HG03064 (cell line): ENCODE data around the gene SGO2.
"Not testable (repeated sequence)": the region's sequence is repeated elsewhere in the genome, so short reads cannot be mapped to it uniquely, and the experiment has no call there.

ENCODE experiments used
- ATAC-seq: cut with Tn5 transposase; IDR thresholded peaks from one replicate; pipeline ENCODE4 v1.9.1; 2021; ENCODE audit warnings: low read depth; ENCODE audit not compliant: unreplicated experiment

SGO2 gene

DNA sequence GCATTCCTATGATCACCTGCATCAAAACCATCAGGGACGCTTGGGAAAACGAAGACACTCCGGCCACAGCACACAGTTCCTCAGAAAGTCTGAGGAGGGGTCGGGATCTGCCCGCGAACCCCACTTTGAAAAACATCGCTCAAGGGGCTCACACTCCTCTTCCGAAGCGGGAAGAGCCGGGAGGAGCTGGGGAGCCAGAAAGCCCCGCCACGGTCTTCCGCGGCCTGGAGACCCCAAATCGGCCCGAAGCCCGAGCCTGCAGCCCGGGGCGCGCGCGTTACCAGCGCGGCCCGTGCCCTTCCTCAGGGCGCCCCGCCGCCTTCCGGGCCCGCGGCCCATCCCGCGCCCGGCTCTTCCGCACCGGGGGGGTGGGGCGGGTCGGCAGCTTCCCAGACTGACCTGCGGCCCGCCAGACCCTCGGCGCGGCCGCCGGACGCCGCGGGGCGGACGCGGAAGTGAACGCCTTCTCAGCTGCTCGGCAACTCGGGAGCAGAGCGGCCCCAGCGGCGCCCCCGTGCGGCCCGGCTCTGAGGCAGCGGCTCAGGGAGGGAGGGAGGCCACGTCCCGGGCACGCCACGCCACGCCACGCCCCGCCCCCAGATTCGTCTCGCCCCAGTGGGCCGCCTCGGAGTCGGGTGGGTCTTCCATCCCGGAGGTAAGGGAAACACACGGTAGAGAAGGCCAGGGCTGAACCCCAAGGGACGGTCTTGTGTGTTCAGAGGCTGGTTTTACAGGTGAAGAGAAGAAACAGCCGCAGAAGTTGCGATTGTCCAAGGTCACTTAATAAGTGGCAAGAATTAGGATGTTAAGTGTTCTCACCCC, 16.2 kb upstream of the SGO2 start, which contains the start of gene KCTD18:
Gene KCTD18 (minus strand): TSS at position 457 of the 822 bp plus-strand sequence. CDS start 3,052 bp downstream, outside the sequence.
- peak; percentile 96 for ATAC-seq

DNA sequence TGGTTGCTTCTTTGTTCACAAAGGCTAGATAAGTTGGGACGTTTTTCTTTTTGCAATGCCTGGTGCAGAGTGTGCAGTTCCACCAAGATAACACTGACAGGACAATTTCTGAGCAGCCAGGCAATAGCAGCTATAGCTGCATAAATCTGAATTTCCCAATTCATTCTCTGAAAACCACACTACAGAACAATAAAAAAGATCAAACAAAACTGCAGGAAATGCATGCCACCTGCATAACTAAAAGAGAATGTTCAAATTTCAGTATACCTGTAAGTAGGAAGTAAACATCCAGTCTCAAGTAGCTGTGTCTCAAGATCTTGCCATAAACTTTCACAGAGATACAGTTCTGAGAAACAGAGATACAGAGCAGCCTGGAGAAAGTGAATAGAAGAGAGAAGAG, 10.9 kb upstream of the SGO2 start:
- no peak for ATAC-seq

DNA sequence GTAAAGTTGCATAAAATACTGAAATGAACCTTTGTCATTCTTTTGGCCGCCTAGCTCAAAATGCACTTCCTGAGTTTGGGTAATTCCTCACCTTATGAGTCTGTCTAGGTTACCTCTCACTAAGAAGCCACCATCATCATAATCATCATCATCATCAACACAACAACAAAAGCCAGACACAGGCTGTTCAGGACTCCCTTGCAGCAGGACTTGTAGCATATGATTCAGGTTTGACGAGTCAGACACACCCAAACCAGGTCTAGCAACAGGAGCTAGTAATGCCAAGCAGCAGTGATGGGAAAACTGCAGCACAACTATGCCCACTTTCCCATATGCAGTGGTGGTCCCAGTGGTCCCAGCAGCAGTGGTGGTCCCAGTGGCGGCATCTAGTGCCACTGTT, 2.8 kb upstream of the SGO2 start:
- no peak for ATAC-seq

DNA sequence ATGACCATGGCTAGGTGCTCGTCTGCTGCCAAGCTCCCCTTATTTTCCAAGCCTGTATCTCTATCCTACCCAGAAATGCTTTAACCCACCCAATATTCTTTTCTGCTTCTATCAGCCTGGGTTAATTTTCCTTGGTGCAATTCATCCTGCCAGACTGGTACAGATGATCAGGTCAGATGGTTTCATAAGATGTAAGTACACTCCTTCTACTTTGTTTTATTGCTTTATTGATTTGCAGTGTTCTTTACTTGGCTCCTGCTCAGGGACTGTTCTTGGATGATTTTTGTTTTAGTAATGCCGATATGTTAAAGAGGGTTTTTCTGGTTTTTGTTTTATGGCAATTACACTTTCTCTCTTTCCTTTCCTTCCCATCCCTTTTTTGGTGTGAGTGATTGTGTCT, 2.4 kb upstream of the SGO2 start:
- no peak for ATAC-seq

DNA sequence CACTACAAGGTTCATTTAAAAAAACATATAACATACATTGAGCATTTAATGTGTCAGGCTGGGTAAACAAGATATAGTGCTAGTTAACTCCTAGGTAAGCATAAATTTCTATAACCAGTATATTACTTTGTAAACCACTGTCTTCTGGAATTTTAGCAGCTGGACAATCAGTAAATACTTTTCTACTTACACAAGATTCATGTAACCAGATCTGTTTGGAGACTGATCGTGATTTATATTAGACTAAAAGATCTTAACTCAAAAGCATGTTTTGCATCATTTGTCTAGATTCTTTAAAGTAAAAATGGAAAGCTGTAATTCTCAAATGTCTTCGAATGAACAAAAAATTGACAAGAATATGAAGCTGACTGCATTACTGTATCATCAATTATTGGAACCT, 941 bp upstream of the SGO2 start:
- no peak for ATAC-seq

DNA sequence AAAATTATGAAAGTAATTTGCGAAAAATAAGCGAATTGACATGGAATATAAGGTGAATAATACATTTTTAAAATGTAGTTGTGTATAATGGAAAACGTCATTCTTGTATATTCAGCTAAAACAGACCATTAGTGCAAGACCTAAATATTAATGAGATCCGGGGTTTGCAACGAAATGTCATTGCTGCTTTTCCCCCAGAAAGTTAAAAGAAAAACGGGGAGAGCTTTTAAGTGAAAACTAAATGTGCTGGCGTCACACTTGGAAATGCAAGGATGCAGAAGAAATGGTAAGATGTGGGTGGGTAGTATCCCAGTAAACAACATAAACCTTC, 491 bp upstream of the SGO2 start:
- no peak for ATAC-seq

DNA sequence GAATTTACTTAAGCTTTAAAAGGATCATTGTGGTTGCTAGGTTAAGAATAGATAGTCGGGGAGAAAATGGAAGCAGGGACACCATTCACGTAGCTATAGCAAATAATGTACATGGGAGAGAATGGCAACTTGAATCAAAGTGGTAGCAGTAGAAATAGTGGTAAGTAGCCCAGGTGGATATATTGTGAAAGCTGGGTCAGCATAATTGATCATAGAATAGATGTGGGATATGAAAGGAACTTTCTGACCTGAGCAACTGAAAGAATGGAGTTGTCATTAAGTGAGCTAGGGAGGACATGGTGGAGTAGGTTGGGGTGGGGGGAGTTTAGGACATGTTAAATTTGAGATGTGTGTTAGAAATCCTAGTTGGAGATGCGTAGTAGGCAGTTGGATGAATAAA, 2.2 kb downstream of the SGO2 start:
- no peak for ATAC-seq

DNA sequence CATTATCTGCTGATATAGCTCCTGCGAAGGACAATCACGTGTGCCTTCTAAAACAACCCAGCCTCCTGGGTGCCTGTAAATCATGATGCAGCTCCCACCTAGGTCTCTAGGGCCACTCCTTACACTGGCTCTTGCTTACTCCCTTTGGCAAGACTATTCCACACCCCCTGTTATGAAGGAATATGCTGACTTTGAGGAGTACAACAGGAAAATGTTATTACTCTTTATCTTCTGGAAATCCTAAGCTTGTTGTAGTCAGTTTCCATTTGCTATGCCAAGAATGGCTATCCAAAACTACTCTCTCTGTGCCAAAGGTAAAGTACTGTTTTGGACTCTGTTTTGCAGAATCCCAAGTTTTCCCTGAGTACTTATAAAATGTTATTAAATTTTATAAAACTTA, 7.7 kb downstream of the SGO2 start:
- ATAC-seq: no peak

DNA sequence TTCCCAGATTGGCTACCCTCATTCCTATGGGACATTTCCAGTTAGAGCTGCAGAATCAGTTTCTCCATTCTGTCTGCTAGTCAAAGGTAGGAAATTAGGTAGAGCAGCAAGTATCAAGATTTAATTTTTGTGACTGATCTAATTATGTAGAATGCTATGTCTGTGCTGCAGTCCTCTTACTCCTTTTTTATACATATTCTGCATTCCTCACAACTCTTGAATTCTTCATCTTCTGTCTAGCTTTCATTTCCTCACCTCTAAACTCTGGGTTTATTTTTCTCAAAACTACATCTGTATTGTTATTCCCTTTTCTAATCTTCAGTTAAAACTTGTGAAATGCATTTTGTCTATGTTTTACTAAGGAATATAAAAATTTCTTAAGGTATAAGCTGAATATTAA, 8.6 kb downstream of the SGO2 start:
- no peak for ATAC-seq

DNA sequence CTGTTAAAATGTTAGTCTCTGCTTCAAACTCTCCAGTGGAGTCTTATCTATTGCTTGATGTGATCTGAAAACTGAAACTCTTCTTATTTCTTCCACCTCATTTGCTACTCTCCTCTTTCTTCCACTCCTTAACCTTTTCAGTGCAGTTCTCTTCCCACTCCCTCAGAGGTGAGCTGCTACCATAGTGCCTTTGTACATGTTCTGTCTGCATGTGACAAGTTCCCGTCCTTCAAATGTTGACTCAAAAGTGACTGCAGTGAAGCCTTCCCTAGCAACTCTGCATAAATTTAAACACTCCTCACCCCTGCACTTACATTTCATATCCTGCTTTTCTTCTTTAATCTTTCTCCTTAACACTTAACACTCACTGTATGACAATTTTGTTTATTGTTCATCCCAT, 12.1 kb downstream of the SGO2 start:
- ATAC-seq: no peak

DNA sequence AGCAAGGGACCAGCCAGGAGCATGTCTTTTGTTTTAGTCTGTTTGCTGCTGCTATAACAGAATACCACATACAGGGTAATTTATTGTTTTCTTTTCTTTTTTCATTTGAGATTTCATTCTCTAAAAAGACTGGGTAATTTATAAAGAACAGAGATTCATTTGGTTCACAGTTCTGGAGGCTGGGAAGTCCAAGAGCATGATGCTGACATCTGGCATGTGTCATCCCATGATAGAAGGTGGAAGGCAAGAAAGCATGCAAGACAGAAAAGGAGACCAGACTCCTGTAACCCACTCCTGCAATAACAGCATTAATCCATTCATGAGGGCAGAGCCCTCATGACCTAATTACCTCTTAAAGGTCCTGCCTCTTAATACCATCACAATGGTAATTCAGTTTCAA, 14.8 kb downstream of the SGO2 start:
- ATAC-seq: no peak

DNA sequence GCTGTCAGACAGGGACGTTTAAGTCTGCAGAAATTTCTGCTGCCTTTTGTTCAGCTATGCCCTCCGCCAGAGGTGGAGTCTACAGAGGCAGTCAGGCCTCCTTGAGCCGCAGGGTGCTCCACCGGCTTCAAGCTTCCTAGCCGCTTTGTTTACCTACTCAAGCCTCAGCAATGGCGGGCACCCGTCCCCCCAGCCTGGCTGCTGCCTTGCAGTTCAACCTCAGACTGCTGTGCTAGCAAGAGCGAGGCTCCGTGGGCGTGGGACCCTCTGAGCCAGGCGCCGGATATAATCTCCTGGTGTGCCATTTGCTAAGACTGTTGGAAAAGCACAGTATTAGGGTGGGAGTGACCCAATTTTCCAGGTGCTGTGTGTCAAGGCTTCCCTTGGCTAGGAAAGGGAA, 40.6 kb downstream of the SGO2 start:
- not testable (repeated sequence) for ATAC-seq

DNA sequence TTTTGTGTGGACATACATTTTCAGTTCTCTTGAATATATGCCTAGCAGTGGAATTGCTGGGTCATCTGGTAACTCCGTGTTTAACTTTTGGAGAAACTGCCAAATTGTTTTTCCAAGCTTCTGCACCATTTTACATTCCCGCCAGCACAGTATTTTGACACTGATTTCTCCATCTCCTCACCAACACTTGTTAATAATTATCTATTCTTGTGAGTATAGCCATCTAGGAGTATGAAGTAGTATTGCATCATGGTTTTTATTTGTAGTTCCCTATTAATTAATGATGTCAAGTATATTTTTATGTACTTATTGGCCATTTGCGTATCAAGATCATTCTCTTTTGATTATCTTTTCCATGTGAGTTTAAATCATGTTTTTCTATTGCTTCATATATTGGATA, 41.9 kb downstream of the SGO2 start:
- ATAC-seq: no peak

DNA sequence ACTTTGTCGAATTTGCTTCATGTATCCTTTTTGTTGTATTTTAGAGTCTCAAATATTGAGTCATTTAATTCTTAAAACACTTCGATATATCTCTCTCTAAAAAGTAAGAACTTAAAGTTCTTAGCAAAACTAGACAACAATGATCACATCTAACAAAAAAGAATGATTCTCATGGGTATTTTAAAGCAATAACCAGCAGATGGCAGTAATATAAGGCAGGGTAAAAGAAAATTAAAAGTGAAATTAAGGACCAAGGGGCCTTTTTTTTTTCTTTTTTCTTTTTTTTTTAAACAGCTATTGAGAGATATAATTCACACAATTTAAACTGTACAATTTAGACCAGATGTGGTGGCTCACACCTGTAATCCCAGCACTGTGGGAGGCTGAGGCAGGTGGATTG, 50.0 kb downstream of the SGO2 start:
- ATAC-seq: no peak

DNA sequence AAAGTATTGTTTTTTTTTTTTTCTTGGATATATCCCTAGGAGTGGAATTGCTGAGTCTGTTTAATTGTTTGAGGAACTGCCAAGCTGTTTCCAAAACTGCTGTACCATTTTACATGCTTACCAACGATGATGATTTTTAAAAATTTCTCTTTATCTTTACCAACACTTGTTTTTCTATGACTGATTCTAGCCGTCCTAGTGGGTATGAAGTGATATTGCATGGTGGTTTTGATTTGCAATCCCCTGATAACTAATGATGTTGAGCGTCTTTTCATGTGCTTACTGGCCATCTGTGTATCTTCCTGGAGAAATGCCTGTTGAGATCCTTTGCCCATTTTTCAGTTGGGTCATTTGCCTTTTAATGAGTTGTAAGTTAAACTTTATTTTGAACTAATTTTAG, 51.0 kb downstream of the SGO2 start:
- ATAC-seq: no peak

DNA sequence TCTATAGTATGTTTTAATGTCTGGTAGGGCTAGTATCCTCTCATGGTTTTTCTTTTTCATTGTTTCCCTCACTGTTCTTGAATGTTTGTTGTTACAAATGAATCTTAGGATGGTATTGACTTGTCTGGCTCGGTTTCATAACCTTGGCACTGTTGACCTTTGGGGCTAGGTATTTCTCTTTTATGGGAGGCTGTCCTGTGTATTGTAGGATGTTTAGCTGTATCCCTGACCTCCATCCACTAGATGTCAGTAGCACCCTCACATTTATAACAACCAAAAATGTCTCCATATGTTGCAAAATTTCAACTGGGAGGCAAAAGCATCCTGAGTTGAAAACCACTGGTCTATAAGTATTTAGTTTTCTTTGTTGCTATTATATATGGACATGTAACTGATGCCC, 52.8 kb downstream of the SGO2 start:
- no peak for ATAC-seq

DNA sequence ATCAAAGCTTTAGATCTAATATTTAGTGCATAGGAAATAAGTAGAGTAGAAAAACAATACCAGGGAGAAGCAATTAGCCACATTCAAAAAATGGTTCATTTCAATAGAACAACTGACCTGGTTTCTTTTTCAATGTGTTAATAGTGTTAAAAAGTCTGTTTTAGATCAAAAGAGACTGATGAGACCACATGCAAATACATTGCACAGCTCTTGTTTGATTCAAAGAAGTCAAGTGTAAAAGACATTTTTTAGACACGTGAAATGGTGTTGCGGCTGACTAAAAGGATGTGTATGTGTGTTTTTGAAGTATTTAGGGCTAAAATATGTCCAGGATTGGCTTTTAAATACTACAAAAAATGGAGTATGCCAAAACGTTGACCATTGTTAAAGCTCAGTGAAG, 58.6 kb downstream of the SGO2 start:
- ATAC-seq: no peak

DNA sequence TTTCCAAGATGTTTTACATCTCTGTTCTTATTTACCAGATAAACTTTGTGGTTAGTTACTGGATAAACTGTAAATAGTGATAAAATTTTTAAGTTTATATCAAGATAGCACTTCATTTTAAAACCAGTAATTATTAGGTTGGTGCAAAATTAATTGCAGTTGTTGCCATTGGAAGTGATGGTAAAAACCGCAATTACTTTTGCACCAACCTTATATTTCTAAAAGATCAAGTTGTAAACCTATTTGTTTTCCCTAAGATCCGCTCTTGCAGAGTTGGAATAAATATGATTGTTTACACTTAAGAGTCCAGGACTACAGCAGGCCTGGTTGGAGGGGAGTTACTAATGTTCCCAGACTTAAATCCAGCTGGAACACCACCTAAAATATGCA, 59.3 kb downstream of the SGO2 start:
- ATAC-seq: no peak

DNA sequence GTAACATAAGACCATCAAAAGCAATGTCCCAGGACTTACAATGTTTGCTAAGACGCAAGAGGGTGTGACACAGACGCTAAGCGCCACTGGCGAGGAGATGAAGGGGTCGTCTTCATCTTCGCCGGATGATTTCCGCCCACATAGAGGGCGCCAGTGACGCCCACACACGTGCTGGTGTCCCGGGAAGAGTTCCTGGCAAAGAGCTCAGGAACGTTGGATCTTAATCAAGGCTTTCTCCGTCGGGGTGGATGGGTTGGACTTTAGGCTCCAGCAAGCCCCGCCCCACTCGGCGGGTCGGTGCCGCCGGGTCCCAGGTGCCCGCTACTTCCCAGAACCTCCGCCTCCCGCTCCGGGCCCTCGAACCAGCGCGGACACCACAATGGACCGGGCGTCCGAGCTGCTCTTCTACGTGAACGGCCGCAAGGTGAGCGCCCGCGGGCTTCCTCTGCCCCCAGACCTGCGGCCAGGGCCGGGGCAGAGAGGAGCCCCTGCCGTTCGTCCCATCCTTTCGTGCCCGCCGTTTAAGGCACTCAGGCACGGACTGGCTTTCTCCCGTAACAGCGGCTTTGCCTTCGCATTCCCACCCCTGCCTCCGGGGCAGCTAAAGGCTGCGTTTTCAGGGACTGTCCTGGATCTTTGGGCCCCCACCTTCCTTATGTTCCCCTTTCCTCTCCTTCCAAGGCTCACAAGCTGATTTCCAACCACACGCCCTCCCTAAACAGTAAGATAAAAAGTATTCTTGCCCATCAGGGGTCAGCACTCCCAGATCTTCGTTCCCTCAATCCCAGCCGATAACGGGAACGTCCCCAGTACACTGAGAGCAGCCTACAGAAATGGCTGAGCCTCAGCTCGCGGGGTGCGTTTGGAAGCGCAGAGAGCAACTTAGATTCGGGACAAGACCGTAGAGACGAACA, 60.0 kb downstream of the SGO2 start, which contains the start of gene AOX1:
Gene AOX1 (plus strand): TSS at position 285 of the 914 bp plus-strand sequence. CDS start 95 bp downstream, at position 380.
- no peak for ATAC-seq

DNA sequence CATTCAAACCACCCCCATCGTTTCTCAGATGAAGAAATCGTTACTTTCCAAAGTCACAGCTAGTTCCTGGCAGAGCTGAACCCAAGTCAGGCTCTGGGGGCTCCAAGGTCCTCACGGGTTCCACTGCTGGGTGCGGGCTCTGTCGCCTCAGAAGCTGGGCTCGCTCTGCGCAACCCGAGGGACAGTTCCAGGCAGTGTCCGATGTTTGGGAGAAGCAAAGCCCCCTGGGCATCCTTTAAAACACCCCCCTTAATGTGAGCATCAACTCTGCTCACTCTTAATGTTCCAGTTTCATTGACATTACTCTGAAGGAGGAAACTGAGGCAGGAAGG, 60.6 kb downstream of the SGO2 start:
- ATAC-seq: no peak

DNA sequence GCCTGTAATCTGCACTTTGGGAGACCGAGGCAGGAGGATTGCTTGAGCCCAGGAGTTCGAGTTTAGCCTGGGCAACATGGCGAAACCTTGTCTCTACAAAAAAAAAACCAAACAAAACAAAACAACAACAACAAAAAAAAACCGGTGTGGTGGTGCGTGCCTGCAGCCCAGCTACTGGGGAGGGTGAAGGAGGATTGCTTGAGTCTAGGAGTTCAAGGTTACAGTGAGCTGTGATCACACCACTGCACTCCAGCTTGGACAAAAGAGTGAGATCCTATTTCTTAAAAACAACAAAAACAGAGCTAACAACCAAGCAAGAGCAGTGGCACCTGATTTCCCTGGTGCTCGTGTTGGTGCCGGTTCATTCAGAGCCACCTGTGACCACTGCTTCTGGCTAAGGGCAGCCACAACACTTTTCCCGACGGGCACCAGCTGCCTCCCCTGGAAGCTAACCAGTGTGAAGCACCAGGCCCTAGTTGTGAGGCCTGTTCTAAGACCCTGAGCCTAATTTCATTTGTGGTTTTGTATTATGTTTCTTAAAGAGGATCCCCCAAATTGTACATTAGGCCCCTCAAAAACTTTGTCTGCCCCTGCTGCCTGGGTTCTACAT, 61.1 kb downstream of the SGO2 start:
- no peak for ATAC-seq
